ENCODE measurements around the gene NUDT1.

Gene NUDT1

DNA sequence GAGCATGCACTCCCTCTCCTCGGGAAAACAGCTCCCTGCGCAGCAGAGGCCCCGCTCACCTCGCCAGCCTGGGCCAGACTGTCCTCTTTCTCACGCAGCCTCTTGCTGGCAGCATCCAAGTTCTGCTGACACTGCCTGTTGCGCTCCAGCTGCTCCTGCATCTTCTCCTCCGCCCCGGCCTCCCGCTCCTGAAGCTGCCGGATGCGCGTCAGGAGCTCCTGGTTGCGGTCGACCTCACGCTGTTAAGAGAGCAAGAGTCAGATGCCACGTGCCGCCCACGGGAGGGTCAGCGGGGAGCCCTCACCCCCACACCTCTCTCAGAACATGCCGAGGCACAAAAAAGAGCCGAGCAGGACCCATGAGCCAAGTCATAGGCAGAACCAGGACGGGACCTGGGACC, 19.5 kb upstream of the NUDT1 start:
- TF ChIP-seq, protein P1, sequence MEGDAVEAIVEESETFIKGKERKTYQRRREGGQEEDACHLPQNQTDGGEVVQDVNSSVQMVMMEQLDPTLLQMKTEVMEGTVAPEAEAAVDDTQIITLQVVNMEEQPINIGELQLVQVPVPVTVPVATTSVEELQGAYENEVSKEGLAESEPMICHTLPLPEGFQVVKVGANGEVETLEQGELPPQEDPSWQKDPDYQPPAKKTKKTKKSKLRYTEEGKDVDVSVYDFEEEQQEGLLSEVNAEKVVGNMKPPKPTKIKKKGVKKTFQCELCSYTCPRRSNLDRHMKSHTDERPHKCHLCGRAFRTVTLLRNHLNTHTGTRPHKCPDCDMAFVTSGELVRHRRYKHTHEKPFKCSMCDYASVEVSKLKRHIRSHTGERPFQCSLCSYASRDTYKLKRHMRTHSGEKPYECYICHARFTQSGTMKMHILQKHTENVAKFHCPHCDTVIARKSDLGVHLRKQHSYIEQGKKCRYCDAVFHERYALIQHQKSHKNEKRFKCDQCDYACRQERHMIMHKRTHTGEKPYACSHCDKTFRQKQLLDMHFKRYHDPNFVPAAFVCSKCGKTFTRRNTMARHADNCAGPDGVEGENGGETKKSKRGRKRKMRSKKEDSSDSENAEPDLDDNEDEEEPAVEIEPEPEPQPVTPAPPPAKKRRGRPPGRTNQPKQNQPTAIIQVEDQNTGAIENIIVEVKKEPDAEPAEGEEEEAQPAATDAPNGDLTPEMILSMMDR (IDR thresholded peaks at IDR 0.05; ENCODE audit: low read depth, low read length), result no peak
- H3K4me3 ChIP-seq (ENCODE audit: low read depth, low read length), result no peak overlapping the region
- H3K27me3 ChIP-seq, result no peaks in the 10 kb centered on the region
- no peaks in the 10 kb centered on the region for H3K4me1 ChIP-seq
- no peaks in the 10 kb centered on the region for H3K9me3 ChIP-seq
- no peak for DNase-seq
- peaks cover 80% of the 10 kb centered on the region for H3K36me3 ChIP-seq

DNA sequence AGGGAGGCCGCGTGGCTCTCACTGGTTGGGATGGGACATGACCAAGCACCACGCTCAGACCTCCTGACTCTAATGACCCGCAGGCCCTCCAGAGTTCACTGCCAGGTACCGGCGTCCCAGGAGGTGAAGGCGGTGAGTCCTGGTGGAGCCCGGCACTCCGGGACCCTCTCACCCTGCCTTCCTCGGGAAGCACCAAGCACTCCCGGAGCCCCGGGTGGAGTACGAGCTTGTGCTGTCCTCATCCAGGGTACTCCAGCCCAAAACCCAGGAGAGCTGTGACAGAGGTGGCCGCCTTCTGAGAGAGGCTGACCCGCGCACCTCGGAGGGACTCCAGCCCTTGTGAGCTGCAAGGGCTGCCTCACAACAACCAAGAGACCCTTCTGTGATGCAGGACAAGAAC, 18.7 kb upstream of the NUDT1 start:
- H3K27me3 ChIP-seq, result no peaks in the 10 kb centered on the region
- TF ChIP-seq, protein P1 (IDR thresholded peaks at IDR 0.05; ENCODE audit: low read depth, low read length), result no peak
- DNase-seq, result no peak
- no peaks in the 10 kb centered on the region for H3K4me1 ChIP-seq
- H3K4me3 ChIP-seq (ENCODE audit: low read depth, low read length), result no peak overlapping the region
- H3K36me3 ChIP-seq, result peaks cover 73% of the 10 kb centered on the region
- H3K9me3 ChIP-seq, result no peaks in the 10 kb centered on the region

DNA sequence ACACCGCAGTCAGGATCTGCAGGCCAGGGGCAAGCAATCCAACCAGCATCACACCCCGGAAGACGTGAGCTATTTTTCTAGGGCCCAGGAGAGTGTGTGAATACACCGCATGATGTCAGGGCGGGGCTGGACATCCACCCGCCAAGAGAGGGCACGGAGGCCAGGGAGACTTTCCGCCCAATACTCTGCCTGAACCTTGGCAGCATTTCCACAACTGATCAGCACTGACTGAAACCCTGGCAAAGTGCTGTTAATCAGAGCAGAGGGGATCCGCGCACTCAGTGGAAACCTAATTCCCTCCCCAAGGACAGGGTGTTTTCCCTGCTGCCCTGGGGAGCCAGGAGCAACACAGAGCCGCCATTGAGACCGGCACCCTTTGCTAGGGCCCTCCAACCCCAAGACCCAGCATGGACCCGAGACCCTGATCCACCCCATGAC, 17.5 kb upstream of the NUDT1 start:
- TF ChIP-seq, protein P1 (IDR thresholded peaks at IDR 0.05; ENCODE audit: low read depth, low read length), result no peak
- DNase-seq, result no peak
- H3K4me3 ChIP-seq (ENCODE audit: low read depth, low read length), result no peak overlapping the region
- H3K27me3 ChIP-seq, result no peaks in the 10 kb centered on the region
- H3K36me3 ChIP-seq, result peaks cover 69% of the 10 kb centered on the region
- H3K9me3 ChIP-seq, result no peaks in the 10 kb centered on the region
- no peaks in the 10 kb centered on the region for H3K4me1 ChIP-seq

DNA sequence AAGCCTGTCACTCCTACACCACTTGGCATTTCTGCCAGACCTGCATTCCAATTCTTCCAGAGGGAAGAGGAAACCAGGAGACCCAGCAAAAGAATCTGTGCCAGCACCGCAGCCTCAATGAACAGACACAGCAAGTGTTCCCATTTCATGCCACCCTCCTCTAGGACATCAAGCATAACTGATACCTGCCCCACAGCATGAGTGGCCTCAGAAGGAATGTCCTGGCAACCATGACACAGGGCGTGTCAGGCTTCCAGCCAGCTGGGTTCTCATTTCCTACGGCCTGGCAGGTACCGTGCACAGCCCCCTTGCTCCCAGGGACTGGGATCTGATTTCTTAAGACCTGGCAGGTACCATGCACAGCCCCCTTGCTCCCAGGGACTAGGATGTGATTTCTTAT, 17.1 kb upstream of the NUDT1 start:
- Histone ChIP-seq H3K9me3 (no peaks in the 10 kb centered on the region), H3K4me3 (ENCODE audit: low read depth, low read length) (no peak overlapping the region), H3K27me3 (no peaks in the 10 kb centered on the region), H3K36me3 (peaks cover 73% of the 10 kb centered on the region), H3K4me1 (no peaks in the 10 kb centered on the region; the same call in 1 of the 2 replicates)
- no peak for DNase-seq
- TF ChIP-seq, protein P1 (IDR thresholded peaks at IDR 0.05; ENCODE audit: low read depth, low read length), result no peak

DNA sequence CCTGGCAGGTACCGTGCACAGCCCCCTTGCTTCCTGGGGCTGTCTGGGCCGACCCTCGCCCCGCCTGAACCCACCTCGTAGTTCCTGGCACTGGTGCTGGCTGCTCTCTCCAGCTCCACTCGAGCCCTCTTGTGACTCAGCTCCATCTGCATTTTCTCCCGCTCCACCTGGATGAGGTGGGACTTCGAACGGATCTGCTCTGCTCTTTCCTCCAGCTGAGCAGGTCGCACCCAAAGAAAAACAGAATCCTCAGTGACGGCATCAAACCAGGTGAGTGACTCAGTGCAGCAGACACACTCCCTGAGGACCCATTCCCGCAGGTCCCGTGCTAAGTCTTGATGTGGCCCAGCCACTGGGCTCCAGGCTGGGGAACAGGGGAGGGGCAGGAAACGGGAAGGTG, 16.7 kb upstream of the NUDT1 start:
- no peaks in the 10 kb centered on the region for H3K27me3 ChIP-seq
- DNase-seq, result no peak

DNA sequence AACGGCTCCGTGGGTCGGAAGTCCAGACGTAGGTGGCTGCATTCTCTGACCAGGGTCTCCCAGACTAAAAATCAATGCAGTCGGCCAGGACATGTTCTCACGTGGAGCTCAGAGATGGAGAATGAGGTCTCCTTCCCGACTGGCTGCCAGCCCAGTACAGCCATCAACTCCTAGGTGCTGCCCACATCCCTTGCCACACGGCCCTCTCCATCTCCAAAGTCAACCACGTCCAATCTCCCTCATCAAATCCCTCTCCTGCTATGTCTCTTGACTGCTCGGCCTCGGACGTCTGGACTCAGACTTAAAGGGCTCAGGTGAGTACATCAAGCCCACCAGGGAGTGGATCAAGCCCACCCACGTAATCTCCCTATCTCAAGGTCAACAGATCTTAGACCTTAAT, 16.2 kb upstream of the NUDT1 start:
- DNase-seq, result no peak
- Histone ChIP-seq H3K4me1 (peaks cover 3% of the 10 kb centered on the region; the same call in 1 of the 2 replicates), H3K9me3 (no peaks in the 10 kb centered on the region), H3K4me3 (ENCODE audit: low read depth, low read length) (no peak overlapping the region), H3K27me3 (no peaks in the 10 kb centered on the region), H3K36me3 (peaks cover 71% of the 10 kb centered on the region)
- TF ChIP-seq, protein P1 (IDR thresholded peaks at IDR 0.05; ENCODE audit: low read depth, low read length), result no peak

More for the DNA sequence above, 16.7 kb upstream of the NUDT1 start:
- Histone ChIP-seq H3K36me3 (peaks cover 74% of the 10 kb centered on the region), H3K4me1 (peaks cover 3% of the 10 kb centered on the region; the same call in 1 of the 2 replicates), H3K4me3 (ENCODE audit: low read depth, low read length) (no peak overlapping the region), H3K9me3 (no peaks in the 10 kb centered on the region)
- TF ChIP-seq, protein P1 (IDR thresholded peaks at IDR 0.05; ENCODE audit: low read depth, low read length), result no peak
